Stimulated activated CD8-positive, alpha-beta memory T cell treated with anti-CD3 and anti-CD28 coated beads, Interleukin-4, amount 100 ng/mL, for 1 hour (primary cell): ENCODE measurements around the gene DGCR6.
A peak's percentile ranks its signal among the peaks of the same experiment; 100 is the strongest.
"Not testable (repeated sequence)": the region's sequence is repeated elsewhere in the genome, so short reads cannot be mapped to it uniquely, and the experiment has no call there.

Source experiments
- DNase-seq, 2 donors: peaks; one replicate each; pipeline ENCODE4 v3.0.0-alpha.2; 2020; ENCODE audit warnings: low read depth in 2 of 2, low spot score in 1 of 2

The DGCR6 gene

GRCh38 chr22:18905540-18906409 lies at the start of gene DGCR6:
Gene DGCR6 (plus strand): TSS chr22:18906320. CDS start chr22:18906375, 55 bp downstream.
- no peak for DNase-seq

- not testable (repeated sequence) for DNase-seq
Observed at GRCh38 chr22:18859314-18859713, 46.8 kb upstream of the DGCR6 start.

- peak; percentile 28 to 55 for DNase-seq
Observed at GRCh38 chr22:18881260-18881659, 24.9 kb upstream of the DGCR6 start.

DNA sequence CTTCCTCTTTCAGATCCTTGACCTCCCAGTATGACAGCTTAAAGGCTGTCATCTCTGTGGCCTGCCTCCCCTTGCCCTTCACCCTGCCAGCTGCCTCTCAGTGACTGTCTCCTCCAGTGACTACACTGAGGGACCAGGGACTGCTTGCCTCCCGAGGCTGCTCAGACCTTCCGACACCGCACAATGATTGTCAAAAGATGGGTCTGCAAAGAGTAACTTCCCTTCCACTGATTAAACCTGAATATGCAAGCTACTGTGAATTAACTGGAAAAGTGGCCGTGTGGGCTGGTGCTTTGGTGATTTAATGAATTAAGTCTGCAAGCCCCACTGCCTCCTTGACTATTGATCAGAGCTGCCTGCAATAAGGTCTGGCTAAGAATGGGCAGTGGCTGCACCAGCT lies 21.7 kb upstream of the DGCR6 start:
- DNase-seq, result not testable (repeated sequence)

DNA sequence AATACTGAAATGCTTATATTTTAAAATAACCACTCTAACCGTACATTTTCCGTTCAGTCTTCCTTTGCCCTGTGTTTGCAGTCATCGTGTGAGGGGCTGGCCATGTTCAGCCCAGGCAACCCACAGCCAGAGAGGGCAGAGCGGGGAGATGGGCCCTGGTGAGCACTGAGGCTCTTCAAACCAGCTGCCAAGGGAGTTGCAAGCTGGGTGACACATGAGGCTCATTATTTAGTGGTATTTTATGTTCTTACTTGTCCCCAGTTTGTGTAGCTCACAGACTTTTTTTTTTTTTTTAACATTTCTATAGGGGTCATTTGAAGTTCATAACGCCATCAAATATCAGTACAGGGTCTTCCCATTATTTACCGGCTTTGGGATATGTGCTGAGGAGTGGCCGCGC lies 18.0 kb upstream of the DGCR6 start:
- DNase-seq, result no peak

DNA sequence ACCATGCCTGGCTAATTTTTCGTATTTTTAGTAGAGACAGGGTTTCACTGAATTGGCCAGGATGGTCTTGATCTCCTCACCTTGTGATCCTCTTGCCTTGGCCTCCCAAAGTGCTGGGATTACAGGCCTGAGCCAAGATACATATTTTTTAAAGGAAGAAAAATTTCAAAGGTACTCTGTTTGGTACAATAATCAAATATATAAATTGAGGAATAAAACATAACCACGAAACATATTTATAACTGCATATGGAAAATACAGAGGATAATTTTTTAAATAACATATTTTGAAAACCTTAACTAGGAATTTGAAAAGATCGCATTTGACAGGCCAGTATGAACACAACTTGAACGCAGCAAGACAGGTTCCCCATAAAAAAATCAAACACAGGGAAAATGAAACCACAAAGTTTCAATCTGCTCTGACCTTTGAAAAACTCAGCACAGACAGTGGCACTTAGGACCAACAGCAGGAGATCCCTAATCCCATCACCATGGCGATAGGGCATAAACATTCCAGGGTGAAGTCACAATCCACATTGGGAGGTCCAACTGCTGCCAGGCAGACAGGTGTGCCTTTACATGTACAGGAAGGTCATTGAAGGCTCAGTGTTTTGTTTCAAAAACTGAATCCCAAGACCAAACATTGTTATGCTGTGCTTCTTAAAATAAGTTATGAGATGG lies 15.5 kb upstream of the DGCR6 start:
- DNase-seq, result not testable (repeated sequence)

DNA sequence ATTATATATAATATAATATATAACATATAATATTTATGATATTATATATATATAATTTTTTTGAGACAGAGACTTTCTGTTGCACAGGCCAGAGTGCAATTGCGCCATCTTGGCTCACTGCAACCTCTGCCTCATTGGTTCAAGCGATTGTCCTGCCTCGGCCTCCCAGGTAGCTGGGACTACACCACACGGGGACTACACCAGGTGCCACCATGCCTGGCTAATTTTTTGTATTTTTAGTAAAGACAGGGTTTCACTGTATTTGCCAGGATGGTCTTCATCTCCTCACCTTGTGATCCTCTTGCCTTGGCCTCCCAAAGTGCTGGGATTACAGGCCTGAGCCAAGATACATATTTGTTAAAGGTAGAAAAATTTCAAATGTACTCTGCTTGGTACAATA lies 12.3 kb upstream of the DGCR6 start:
- not testable (repeated sequence) for DNase-seq

DNA sequence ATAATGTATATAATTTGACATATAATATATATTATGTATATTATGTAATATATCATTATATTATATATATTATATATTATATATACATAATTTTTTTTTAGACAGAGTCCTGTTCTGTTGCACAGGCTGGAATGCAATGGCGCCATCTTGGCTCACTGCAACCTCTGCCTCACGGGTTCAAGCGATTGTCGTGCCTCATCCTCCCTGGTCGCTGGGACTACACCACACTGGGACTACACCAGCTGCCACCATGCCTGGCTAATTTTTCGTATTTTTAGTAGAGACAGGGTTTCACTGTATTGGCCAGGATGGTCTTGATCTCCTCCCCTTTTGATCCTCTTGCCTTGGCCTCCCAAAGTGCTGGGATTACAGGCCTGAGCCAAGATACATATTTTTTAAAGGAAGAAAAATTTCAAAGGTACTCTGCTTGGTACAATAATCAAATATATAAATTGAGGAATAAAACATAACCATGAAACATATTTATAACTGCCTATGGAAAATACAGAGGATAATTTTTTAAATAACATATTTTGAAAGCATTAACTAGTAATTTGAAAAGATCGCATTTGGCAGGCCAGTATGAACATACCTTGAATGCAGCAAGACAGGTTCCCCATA lies 10.0 kb upstream of the DGCR6 start:
- not testable (repeated sequence) for DNase-seq

DNA sequence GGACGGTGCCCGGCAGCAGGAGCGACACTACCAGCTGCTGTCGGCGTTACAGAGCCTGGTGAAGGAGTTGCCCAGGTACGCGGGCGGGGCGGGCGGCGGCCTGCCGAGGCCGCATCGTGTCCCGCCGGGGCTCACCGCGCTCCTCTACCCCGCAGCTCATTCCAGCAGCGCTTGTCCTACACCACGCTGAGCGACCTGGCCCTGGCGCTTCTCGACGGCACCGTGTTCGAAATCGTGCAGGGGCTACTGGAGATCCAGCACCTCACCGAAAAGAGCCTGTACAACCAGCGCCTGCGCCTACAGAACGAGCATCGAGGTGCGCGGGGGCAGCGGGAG lies 258 bp downstream of the DGCR6 start:
- DNase-seq, result not testable (repeated sequence)

DNA sequence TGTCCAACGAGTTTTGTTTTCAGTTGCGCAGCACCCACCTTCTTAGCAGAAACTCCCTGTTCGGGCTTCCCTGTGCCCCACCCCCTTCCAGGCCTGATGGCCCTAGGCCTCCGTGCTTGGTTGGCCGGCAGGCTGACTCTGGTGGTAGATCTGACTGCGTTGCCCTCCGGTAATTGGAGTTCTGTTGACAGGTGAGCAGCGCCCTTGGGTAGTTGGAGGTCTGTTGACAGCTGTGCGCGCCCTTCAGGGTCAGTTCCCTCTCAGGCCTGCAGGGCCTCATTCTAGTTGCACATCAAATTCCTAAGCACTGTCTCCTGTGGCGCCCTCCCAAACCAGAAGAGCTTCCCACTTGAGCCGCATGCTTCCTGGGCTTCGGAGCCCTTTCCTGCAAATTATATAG lies 776 bp downstream of the DGCR6 start:
- no peak for DNase-seq

GRCh38 chr22:18909556-18909955 lies 3.4 kb downstream of the DGCR6 start:
- DNase-seq, result no peak

- not testable (repeated sequence) for DNase-seq
Observed at GRCh38 chr22:18911535-18911934, 5.4 kb downstream of the DGCR6 start.

GRCh38 chr22:18912264-18912946 lies 6.3 kb downstream of the DGCR6 start:
- DNase-seq, result not testable (repeated sequence)

GRCh38 chr22:18914558-18914957 lies 8.4 kb downstream of the DGCR6 start:
- not testable (repeated sequence) for DNase-seq

- not testable (repeated sequence) for DNase-seq
Observed at GRCh38 chr22:18915550-18915949, 9.4 kb downstream of the DGCR6 start.

DNA sequence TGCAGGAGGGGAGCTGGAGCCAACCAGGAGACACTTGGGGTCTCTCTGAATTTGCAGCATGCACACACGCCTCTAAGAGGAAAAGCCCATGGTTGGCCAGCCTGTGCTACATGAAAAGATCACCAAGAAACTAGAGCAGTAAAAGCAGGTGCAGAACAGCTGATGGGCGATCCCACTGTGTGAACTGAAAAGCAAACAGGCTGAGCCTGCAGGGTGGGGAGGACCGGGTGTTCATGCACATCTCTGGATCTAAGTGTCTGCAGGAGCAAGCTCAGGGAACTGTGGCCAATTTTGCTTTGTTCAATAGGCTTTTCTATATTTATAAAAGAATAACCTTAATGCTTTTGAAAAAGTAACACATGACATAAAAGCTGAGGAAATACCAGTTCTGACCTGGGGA lies 11.7 kb downstream of the DGCR6 start:
- DNase-seq, result not testable (repeated sequence)

GRCh38 chr22:18920257-18920902 lies 14.3 kb downstream of the DGCR6 start:
- DNase-seq, result not testable (repeated sequence)

DNA sequence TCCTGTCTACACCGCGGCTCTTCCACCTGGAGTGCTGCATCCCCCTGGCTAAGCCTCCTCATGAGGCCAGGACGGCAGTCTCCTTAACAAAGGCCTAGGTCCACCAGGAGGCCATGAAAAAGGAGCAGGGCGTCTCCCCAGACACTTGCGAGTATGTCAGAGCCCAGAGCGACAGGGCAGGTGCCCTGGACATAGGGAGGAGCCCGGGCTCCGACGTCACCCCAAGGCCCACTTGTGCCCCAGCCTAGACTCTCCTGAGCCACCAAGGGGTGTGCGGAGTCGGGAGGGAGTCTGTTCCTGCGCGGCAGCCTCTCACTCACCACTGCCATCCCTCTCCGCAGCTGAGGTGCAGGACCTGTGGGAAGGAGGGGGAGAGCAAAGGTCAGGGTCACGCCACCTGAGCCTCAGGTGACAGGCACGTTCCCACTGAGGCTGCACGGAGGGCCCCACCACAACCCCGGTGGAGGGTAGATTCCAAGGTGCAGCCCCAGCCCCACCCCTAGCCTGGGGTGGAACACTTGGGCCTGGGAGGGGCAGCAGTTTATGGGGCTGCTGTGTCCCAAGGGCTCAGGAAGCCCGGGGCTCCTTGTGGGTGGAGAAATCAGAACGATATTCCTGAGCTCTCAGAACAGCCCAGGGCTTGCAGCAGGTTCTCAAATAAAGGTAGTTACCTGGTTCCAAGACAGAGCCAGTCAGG lies 19.4 kb downstream of the DGCR6 start:
- DNase-seq, result no peak

- no peak for DNase-seq
Observed at GRCh38 chr22:18927020-18927419, 20.9 kb downstream of the DGCR6 start.

- DNase-seq, result no peak
Observed at GRCh38 chr22:18927573-18927972, 21.5 kb downstream of the DGCR6 start.
